Jurkat, Clone E6-1 (cell line): ENCODE data around the gene DNAH2.

Source experiments
- DNase-seq: peaks from one replicate; pipeline ENCODE4 v3.0.0-alpha.2; 2011; ENCODE audit warnings: low read depth, low spot score
- H3K4me3 ChIP-seq: 2 replicates; pipeline ENCODE4 v1.5.1; 2011; ENCODE audit warnings: mild to moderate bottlenecking, low read length, control low read depth, moderate library complexity

The DNAH2 gene

GRCh38 chr17:7714721-7715594 lies 2.6 kb upstream of the DNAH2 start:
- DNase-seq, result no peak
- no peak overlapping the region for H3K4me3 ChIP-seq

GRCh38 chr17:7715936-7716886 lies 1.3 kb upstream of the DNAH2 start:
- H3K4me3 ChIP-seq, result no peak overlapping the region
- DNase-seq, result no peak

GRCh38 chr17:7717756-7718350 lies 309 bp downstream of the DNAH2 start:
- no peak overlapping the region for H3K4me3 ChIP-seq
- no peak for DNase-seq

GRCh38 chr17:7719661-7720060 lies 2.1 kb downstream of the DNAH2 start:
- no peak for DNase-seq
- H3K4me3 ChIP-seq, result no peak overlapping the region

GRCh38 chr17:7720125-7720524 lies 2.6 kb downstream of the DNAH2 start:
- no peak overlapping the region for H3K4me3 ChIP-seq
- DNase-seq, result no peak

GRCh38 chr17:7721612-7722011 lies 4.1 kb downstream of the DNAH2 start:
- H3K4me3 ChIP-seq, result no peak overlapping the region
- DNase-seq, result no peak

- H3K4me3 ChIP-seq, result no peak overlapping the region
- DNase-seq, result no peak
Measured at GRCh38 chr17:7727886-7728285, 10.3 kb downstream of the DNAH2 start.

- no peak for DNase-seq
- no peak overlapping the region for H3K4me3 ChIP-seq
Measured at GRCh38 chr17:7729816-7730215, 12.3 kb downstream of the DNAH2 start.

- no peak for DNase-seq
- H3K4me3 ChIP-seq, result no peak overlapping the region
Measured at GRCh38 chr17:7732981-7733539, 15.5 kb downstream of the DNAH2 start.

GRCh38 chr17:7737601-7738000 lies 20.1 kb downstream of the DNAH2 start:
- H3K4me3 ChIP-seq, result no peak overlapping the region
- no peak for DNase-seq

- H3K4me3 ChIP-seq, result no peak overlapping the region
- DNase-seq, result no peak
Measured at GRCh38 chr17:7739746-7740145, 22.2 kb downstream of the DNAH2 start.

GRCh38 chr17:7740481-7741001 lies 23.0 kb downstream of the DNAH2 start:
- no peak for DNase-seq
- H3K4me3 ChIP-seq, result no peak overlapping the region

- DNase-seq, result no peak
- no peak overlapping the region for H3K4me3 ChIP-seq
Measured at GRCh38 chr17:7742729-7743128, 25.2 kb downstream of the DNAH2 start.

GRCh38 chr17:7744416-7744815 lies 26.9 kb downstream of the DNAH2 start:
- H3K4me3 ChIP-seq, result no peak overlapping the region
- no peak for DNase-seq

GRCh38 chr17:7745748-7746470 lies 28.4 kb downstream of the DNAH2 start:
- no peak for DNase-seq
- no peak overlapping the region for H3K4me3 ChIP-seq

GRCh38 chr17:7747635-7748071 lies 30.1 kb downstream of the DNAH2 start:
- no peak for DNase-seq
- H3K4me3 ChIP-seq, result no peak overlapping the region

- no peak overlapping the region for H3K4me3 ChIP-seq
- no peak for DNase-seq
Measured at GRCh38 chr17:7748076-7748775, 30.7 kb downstream of the DNAH2 start.

- DNase-seq, result no peak
- no peak overlapping the region for H3K4me3 ChIP-seq
Measured at GRCh38 chr17:7750321-7750821, 32.8 kb downstream of the DNAH2 start.
